ENCODE results near the gene APBB1.

- TF ChIP-seq NRF1 (IDR thresholded peaks at IDR 0.05; ENCODE audit: low read depth, low read length) (no peak), MXI1 (IDR thresholded peaks at IDR 0.05; ENCODE audit: low read depth, low read length) (no peak), MEF2A (IDR thresholded peaks at IDR 0.05; ENCODE audit: borderline replicate concordance, low read depth) (no peak), SIN3A (IDR thresholded peaks at IDR 0.05; ENCODE audit: borderline replicate concordance, low read depth, low read length) (no peak)
Observed at GRCh38 chr11:6362873-6363678, 55.8 kb downstream of the APBB1 start.

Data from SK-N-SH (cell line).